GM18861 (cell line): ENCODE measurements around the gene THAP12.
"Not testable (repeated sequence)": the region's sequence is repeated elsewhere in the genome, so short reads cannot be mapped to it uniquely, and the experiment has no call there.

Experiments
- ATAC-seq: cut with Tn5 transposase; IDR thresholded peaks from one replicate; pipeline ENCODE4 v1.9.1; 2021; ENCODE audit not compliant: unreplicated experiment

THAP12 gene

DNA sequence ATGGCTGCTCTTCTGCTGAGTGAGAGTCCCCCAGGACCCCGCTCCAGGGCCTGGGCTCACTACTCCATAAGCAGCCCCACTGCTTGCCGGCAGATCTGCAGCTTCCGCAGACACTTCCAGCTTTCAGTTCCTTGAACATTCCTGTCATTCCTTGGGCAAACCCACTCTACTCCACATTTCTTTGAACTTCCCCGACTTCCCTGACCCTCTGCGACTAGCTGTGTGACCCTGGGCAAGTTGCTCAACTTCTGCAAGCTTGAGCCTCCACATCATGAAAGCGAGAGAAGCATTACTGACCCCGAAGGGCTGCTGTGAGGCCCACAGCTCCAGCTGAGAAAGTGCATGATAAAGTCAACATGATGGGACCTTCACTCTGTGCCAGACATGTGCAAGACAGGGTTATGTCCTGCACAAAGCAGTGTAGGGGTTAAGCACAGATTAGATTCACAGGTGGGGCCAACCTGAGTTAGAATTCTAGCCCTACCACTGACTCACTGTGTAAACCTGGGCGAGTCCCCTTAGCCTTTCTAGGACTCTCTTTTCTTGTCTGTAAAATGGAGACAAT is 51.8 kb downstream of the THAP12 start:
- ATAC-seq: no peak

- no peak for ATAC-seq
Observed at GRCh38 chr11:76327756-76328388, 53.1 kb downstream of the THAP12 start.

GRCh38 chr11:76327202-76327601 is 53.7 kb downstream of the THAP12 start:
- no peak for ATAC-seq

DNA sequence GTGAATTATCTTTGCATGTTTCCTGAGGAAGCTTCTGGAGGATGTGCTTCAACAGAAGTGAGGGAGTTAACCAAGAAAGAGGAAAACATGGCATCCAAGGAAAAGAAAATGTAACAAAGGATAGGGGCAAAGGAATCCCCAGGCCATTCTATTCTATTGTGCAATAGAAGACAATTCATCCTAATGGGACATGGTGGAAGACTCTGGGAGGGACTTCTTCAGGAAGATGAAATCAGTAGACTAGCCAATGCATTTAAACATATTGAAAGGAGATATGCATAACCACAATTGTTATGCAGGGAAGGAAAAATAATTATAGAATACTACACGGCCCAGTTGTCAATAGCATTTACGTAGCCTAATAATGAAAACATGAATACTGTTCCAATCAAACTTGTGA is 55.7 kb downstream of the THAP12 start:
- no peak for ATAC-seq

GRCh38 chr11:76323804-76324203 is 57.1 kb downstream of the THAP12 start:
- ATAC-seq: no peak

DNA sequence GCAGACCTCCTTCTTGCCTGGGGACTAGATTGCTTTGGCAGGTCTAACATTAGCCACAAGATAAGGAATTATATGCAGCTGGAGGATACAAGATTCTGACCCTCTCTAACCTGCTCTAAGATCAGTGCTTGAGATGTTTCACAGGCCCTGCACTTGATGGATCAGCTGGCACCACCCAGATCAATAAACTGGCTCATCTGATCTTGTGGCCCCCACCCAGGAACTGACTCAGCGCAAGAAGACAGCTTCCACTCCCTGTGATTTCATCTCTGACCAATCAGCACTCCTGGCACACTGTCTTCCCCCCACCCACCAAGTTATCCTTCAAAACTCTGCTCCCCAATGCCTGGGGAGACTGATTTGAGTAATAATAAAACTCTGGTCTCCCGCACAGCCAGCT is 57.6 kb downstream of the THAP12 start:
- ATAC-seq: not testable (repeated sequence)

DNA sequence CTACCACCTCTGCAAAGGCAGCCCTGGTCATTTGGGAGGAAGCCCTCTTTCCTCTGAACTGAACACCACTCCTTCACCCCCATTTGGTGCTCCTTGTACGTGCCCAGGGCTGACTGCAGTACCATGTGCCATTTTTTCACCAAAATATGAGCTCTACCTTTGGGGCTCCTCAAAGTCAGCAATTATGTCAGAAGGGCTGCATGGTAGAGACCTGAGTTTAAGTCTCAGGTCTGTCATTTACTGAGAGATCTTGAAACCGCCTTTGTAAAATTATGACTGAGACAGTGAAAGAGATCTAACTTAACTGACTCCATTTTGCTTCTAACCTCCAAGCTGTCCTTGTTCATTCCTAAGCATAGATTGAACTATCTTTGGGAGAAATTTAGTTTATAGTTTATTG is 58.0 kb downstream of the THAP12 start:
- no peak for ATAC-seq

DNA sequence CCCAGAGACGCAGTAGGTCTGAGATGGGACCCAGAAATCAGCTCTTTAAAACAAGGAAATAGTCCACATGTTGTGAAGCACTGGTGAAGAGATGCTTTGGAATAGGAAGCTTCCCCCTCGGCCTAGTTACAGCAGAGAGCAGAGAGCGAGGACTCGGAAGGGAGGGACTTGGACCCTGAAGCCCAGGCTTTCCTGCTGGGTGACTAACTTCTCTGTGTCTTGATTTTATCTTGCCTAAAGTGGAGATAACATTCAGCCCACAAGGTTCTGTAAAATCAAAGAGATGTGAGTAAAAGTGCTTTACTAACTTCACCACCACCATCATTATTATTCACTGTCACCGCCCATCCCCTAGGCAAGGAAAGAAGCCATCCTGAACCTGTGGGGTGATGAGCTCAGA is 58.4 kb downstream of the THAP12 start:
- no peak for ATAC-seq

DNA sequence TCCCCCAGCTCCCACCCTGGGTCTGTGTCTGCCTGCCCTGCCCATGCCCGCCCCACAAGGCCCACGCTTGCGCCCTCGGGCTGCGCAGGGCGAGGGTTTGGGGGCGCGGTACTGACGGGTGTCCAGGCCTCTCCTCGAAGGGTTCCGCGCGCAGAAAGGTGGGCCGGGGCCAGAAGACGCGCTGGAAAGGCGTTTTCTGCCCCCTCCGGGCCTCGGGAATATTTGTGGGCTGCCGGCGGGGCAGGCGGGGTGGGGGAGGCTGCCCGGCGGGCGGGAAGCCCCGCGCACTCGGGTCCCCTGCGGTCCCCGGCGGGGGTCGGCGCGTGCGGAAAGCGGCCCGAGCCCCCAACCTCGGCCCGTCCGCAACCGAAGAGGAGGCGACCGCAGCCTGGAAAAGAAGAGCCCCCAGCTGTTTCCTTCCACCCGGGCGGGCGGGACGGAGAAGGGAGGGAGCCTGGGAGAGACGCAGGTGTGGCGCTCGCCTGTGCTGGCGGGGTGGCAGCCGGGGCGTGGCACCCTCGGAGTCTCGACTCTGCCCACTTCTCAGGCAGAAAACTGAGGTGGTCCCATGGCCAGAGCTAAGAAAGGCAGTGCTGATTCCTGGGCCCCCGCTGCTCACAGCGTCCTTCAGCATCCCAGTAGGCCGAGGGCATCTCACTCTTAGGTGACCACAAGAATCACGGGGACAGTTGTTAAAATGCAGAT is 59.0 kb downstream of the THAP12 start:
- no peak for ATAC-seq

DNA sequence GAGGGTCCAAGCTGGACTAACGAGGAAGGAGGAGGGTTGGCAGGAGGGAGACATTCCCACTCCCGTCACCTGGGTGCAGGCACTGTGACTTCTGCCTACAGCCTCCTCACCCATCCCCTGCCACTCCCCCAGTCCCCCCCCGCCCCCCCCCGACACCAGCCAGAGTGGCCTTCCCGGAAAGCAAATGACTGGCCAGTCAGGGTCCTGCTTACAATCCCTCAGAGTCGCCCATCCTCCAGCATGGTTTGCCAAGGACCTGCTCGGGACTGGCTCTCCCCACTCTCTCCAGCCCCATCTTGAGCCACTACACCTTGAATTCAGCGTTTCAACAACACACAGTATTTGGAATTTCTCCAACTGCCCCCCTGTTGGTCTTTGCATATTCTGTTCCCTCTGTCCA is 59.6 kb downstream of the THAP12 start:
- ATAC-seq: no peak

GRCh38 chr11:76320929-76321328 is 60.0 kb downstream of the THAP12 start:
- no peak for ATAC-seq

- ATAC-seq: not testable (repeated sequence)
Observed at GRCh38 chr11:76319798-76320197, 61.1 kb downstream of the THAP12 start.

DNA sequence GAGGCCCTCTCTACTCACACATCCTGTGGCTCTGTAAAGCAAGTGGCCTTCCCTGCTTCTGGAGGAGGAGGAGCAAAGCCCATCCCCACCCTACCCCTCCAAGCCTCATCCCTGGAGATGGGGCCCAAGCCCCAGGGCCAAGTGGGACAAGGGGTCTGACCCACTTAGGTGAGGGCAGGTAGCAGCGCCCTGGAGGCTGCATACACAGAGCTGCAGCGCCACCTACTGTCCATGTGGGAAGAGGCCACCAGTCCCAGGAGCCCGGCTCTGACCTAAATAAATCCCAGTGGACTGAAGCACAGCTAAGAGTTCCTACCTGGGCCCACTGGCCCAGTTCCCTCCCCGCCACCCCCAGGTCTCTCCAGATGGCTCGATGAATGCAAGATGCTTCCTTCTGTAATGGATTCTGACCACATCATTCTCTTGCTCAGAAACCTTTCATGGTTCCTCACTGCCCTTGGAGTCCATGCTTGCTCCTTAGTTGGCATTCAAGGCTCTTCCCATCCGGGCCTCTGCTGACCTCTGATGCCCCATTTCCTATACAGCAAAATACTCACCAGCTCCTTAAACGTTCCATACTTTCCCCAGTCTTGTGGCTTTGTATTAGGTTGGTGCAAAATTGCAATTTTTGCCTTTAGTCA is 62.1 kb downstream of the THAP12 start:
- no peak for ATAC-seq

GRCh38 chr11:76317296-76317695 is 63.6 kb downstream of the THAP12 start:
- ATAC-seq: no peak

- no peak for ATAC-seq
Observed at GRCh38 chr11:76316726-76317125, 64.2 kb downstream of the THAP12 start.

DNA sequence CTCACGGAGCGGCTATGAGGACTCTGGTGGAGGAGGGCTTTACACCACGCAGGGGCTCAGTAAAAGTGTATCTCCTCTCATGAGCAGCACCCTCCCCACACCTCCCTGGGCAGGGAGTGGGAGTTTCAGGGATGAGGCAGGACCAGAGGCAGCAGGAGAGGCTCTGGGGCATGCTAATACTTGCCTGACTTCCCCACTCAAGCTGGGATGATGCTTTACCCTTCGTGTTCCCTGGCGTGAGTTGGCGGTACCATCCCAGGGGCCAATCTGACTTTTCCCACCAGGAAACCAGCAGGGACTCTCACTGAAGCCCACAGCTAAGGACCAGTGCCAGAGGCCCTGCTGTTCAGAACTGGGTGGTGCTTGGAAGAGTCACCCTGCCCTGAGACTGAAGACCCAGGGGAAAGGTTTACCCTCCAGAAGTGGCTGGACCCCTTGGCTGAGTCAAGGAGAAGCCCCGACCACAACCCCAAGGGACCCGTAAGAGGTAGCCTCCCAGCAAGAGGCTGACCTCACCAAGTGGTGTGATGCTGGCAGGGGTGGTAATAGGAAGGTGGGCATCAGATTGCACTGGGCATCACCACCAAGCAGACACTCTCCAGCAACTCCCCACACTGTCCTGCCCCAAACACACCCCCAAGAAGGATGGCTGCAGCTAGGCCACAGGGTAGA is 65.6 kb downstream of the THAP12 start:
- no peak for ATAC-seq

DNA sequence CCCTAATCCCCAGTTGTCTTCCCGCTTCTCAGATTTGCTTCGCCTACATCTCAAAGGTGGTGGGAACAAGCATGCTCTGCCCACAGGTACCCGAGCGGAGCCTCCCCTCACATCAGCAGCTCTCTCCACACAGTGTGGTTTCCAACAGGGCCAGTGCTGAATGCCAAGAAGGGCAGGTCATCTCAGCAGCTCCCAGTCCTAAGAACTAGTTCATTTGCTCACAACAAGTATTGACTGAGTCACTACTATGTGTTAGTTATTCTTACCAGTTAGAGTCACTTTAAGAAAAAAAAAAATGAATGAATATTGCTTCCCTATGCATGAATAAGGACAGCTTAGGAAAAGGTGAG is 66.2 kb downstream of the THAP12 start:
- ATAC-seq: no peak

- ATAC-seq: no peak
Observed at GRCh38 chr11:76313913-76314740, 66.8 kb downstream of the THAP12 start.

DNA sequence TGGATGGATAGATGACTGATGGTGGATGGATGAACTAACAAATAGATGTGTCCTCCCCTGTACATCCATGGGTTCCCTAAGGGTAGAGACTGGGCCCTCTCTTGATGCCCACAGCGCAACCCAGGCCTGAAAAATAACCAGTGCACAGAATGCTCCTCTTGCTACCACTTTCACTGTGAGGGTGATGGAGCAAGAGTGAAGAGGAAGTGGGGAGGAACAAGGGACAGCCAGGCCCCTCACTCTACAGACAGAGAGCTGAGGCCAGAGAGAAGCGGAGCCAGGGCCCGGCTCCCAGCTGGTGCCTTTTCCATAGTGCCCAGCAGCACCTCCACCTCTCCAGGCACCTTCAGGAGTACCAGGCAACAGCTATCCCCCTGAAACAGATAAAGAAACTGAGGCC is 67.7 kb downstream of the THAP12 start:
- no peak for ATAC-seq

DNA sequence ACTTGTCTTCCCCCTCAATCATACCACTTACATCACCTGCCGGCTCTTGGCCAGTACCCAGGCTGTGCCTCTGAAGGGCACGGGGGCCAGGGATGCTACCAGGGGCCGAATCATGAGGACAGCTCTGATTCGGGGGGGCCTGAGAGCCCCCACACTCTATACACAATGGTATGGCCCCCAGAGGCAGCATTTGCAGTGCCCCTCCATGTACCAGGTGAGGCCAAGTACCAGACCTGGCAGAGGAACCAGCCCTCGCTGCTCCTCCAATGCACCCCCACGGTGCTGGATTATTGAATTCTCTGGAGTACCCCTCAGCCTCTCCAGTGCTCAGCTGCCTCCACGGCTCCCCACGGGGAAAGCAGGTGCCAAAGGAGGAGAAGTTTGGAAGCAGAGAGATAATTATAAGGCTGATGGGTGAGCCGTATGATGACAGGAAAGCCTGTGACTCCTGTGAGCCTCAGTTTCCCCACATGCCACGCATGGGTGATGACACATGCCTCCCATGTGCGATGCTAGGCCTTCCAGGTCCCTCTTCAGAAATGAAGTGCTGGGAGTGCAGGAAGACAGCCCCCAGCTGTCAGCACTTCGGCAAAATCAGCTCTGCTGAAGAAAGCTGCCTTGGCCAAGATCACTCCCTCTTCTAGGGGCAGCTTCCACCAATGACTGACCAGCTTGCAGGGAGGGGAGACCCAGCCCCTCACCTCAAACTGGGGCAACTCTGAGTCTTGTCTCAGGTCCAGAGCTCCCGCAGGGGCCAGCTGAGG is 69.9 kb downstream of the THAP12 start:
- ATAC-seq: no peak
